HG03159 (cell line): ENCODE results near the gene BCAS1.
A peak's percentile ranks its signal among the peaks of the same experiment; 100 is the strongest.
"Not testable (repeated sequence)": the region's sequence is repeated elsewhere in the genome, so short reads cannot be mapped to it uniquely, and the experiment has no call there.

Experiments used
- ATAC-seq: cut with Tn5 transposase; IDR thresholded peaks from one replicate; pipeline ENCODE4 v1.9.1; 2021; ENCODE audit warnings: mild to moderate bottlenecking, moderate library complexity; ENCODE audit not compliant: unreplicated experiment

The BCAS1 gene

GRCh38 chr20:53946106-53946505, 124.3 kb downstream of the BCAS1 start:
- ATAC-seq, result no peak

GRCh38 chr20:53945478-53945877, 124.9 kb downstream of the BCAS1 start:
- ATAC-seq, result no peak

GRCh38 chr20:53944796-53945195, 125.6 kb downstream of the BCAS1 start:
- ATAC-seq, result no peak

- no peak for ATAC-seq
These were observed 126.7 kb downstream of the BCAS1 start for GRCh38 chr20:53943522-53944291.

GRCh38 chr20:53942973-53943372, 127.4 kb downstream of the BCAS1 start:
- no peak for ATAC-seq

- peak; percentile 16 for ATAC-seq
These were observed 128.0 kb downstream of the BCAS1 start for GRCh38 chr20:53942472-53942816.

- peak; percentile 53 for ATAC-seq
These were observed 128.5 kb downstream of the BCAS1 start for GRCh38 chr20:53941680-53942471.

- no peak for ATAC-seq
These were observed 129.4 kb downstream of the BCAS1 start for GRCh38 chr20:53940907-53941545.

- ATAC-seq, result no peak
These were observed 130.1 kb downstream of the BCAS1 start for GRCh38 chr20:53940360-53940702.

GRCh38 chr20:53939572-53940359, 130.6 kb downstream of the BCAS1 start:
- peak; percentile 54 for ATAC-seq

- no peak for ATAC-seq
These were observed 131.2 kb downstream of the BCAS1 start for GRCh38 chr20:53939190-53939571.

- no peak for ATAC-seq
These were observed 131.7 kb downstream of the BCAS1 start for GRCh38 chr20:53938739-53939138.

GRCh38 chr20:53937929-53938367, 132.4 kb downstream of the BCAS1 start:
- ATAC-seq, result no peak

- no peak for ATAC-seq
These were observed 133.1 kb downstream of the BCAS1 start for GRCh38 chr20:53937339-53937741.

- no peak for ATAC-seq
These were observed 134.9 kb downstream of the BCAS1 start for GRCh38 chr20:53935344-53936084.

GRCh38 chr20:53934421-53935343, 135.7 kb downstream of the BCAS1 start:
- no peak for ATAC-seq

- no peak for ATAC-seq
These were observed 137.1 kb downstream of the BCAS1 start for GRCh38 chr20:53933232-53933846.

- not testable (repeated sequence) for ATAC-seq
These were observed 137.7 kb downstream of the BCAS1 start for GRCh38 chr20:53932655-53933192.

- no peak for ATAC-seq
These were observed 138.8 kb downstream of the BCAS1 start for GRCh38 chr20:53931597-53931996.
